HEK293T (cell line): Measurements from ENCODE around the gene ICA1.

Experiments
- CTCF ChIA-PET: fragments of 350-600 bp; formaldehyde crosslinking; extraction: SDS; loops from one replicate; lab custom pipeline; 2021; ENCODE audit warnings: antibody characterized with exemption, inconsistent platforms; lab: Yijun Ruan, JAX
- POLR2A ChIA-PET: fragments of 350-600 bp; formaldehyde crosslinking; extraction: SDS; loops from one replicate; lab custom pipeline; 2020; ENCODE audit warnings: antibody characterized with exemption, inconsistent platforms; lab: Yijun Ruan, JAX
- DNase-seq: peaks from one replicate; pipeline ENCODE4 v3.0.0; 2012; ENCODE audit warnings: mixed read lengths; ENCODE audit errors: extremely low spot score
- ARNT ChIP-seq: fragments of 450-650 bp; IDR thresholded peaks from 2 replicates; pipeline ENCODE4 v1.6.1; 2017; ENCODE audit warnings: mild to moderate bottlenecking
- BHLHE40 ChIP-seq: fragments of 450-650 bp; IDR thresholded peaks from 2 replicates; pipeline ENCODE4 v1.6.1; 2016; ENCODE audit warnings: mild to moderate bottlenecking, moderate library complexity, borderline replicate concordance
- CTBP1 ChIP-seq: fragments of 450-650 bp; IDR thresholded peaks from 2 replicates; pipeline ENCODE4 v1.6.1; 2016; ENCODE audit warnings: borderline replicate concordance
- ELF4 ChIP-seq: fragments of 450-650 bp; IDR thresholded peaks from 2 replicates; pipeline ENCODE4 v1.6.1; 2017; ENCODE audit warnings: antibody characterized with exemption
- FOXA1 ChIP-seq: fragments of 450-650 bp; IDR thresholded peaks from 2 replicates; pipeline ENCODE4 v1.6.1; 2016; ENCODE audit warnings: mild to moderate bottlenecking
- FOXK2 ChIP-seq: fragments of 450-650 bp; IDR thresholded peaks from 2 replicates; pipeline ENCODE4 v1.6.1; 2016; ENCODE audit warnings: mild to moderate bottlenecking
- FOXM1 ChIP-seq: fragments of 450-650 bp; IDR thresholded peaks from 2 replicates; pipeline ENCODE4 v1.6.1; 2017; ENCODE audit warnings: mild to moderate bottlenecking, borderline replicate concordance
- HDGF ChIP-seq: fragments of 450-650 bp; IDR thresholded peaks from 2 replicates; pipeline ENCODE4 v1.6.1; 2017; ENCODE audit warnings: antibody characterized with exemption, borderline replicate concordance
- L3MBTL2 ChIP-seq: fragments of 450-650 bp; conservative IDR thresholded peaks from 2 replicates; pipeline ENCODE4 v1.6.1; 2016; ENCODE audit warnings: mild to moderate bottlenecking
- LEF1 ChIP-seq: fragments of 450-650 bp; IDR thresholded peaks from 2 replicates; pipeline ENCODE4 v1.6.1; 2017; ENCODE audit warnings: mild to moderate bottlenecking, borderline replicate concordance
- NFRKB ChIP-seq: fragments of 450-650 bp; IDR thresholded peaks from 2 replicates; pipeline ENCODE4 v1.6.1; 2016; ENCODE audit warnings: mild to moderate bottlenecking, moderate library complexity
- SP1 ChIP-seq: fragments of 450-650 bp; IDR thresholded peaks from 2 replicates; pipeline ENCODE4 v1.6.1; 2017
- SUZ12 ChIP-seq: fragments of 450-650 bp; IDR thresholded peaks from 2 replicates; pipeline ENCODE4 v1.6.1; 2016; ENCODE audit warnings: mild to moderate bottlenecking
- TARDBP ChIP-seq: fragments of 450-650 bp; IDR thresholded peaks from 2 replicates; pipeline ENCODE4 v1.6.1; 2016
- ZNF384 ChIP-seq: fragments of 450-650 bp; IDR thresholded peaks from 2 replicates; pipeline ENCODE4 v1.6.1; 2016
- TF ChIP-seq, protein P1 (sequence below): fragments of 450-650 bp; IDR thresholded peaks from 2 replicates; pipeline ENCODE4 v1.6.1; 2016

ICA1 gene

DNA sequence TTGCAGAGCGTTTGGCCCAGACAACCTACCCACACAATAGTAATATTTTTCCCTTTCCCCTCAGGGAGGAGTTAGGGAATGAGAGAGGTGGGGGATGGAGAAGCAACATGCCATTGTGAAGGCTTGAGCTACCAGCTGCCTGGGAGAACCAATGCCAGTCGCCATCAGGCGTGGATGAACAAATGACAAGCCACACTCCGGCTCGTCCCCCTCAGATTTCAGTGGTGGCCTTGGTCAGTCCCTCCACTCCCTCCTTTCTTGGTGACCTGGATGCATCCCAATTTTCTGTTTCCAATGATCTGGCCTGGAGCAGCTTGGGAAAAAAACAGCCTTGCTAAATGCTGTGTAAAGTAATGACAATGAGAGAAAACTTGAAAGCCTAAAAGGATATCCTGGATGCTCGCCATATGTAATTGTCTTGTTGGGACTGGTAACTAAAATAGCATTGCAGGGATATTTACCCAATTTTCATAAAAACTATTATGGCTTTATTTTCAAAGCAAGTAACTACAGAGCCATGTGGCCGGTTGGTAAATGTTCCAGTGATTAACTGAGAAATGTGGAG lies 110.7 kb downstream of the ICA1 start:
- no peak for TF ChIP-seq ZNF384
- DNase-seq, result no peak
- ChIA-PET POLR2A (no interaction called here), CTCF (no interaction called here)

DNA sequence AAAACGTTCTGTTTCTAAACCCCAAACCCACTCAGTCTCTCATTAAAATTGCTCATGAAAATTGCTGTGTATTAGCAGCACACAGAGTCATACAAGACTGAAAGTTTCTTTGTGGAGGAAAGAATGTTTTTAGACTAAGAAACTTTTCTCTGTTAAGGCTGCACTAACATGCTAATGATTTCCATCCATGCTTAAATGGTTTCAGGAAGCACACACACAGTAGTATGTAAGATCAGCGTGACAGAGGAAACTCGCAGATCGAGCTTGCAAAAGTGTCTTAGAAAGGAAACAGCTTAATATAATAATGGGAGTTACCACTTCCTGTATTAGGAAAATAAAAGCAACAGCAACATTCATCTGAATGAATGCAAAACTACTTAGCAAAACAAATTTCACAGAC lies 112.7 kb downstream of the ICA1 start:
- POLR2A ChIA-PET, result no interaction called here
- DNase-seq, result no peak
- TF ChIP-seq SUZ12 (no peak), CTBP1 (no peak), NFRKB (no peak), LEF1 (no peak), ARNT (no peak), HDGF (no peak), ZNF384 (no peak), SP1 (no peak), BHLHE40 (no peak), FOXM1 (no peak), L3MBTL2 (no peak)
- TF ChIP-seq, protein P1, sequence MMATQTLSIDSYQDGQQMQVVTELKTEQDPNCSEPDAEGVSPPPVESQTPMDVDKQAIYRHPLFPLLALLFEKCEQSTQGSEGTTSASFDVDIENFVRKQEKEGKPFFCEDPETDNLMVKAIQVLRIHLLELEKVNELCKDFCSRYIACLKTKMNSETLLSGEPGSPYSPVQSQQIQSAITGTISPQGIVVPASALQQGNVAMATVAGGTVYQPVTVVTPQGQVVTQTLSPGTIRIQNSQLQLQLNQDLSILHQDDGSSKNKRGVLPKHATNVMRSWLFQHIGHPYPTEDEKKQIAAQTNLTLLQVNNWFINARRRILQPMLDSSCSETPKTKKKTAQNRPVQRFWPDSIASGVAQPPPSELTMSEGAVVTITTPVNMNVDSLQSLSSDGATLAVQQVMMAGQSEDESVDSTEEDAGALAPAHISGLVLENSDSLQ, result no peak
- CTCF ChIA-PET, result no interaction called here

DNA sequence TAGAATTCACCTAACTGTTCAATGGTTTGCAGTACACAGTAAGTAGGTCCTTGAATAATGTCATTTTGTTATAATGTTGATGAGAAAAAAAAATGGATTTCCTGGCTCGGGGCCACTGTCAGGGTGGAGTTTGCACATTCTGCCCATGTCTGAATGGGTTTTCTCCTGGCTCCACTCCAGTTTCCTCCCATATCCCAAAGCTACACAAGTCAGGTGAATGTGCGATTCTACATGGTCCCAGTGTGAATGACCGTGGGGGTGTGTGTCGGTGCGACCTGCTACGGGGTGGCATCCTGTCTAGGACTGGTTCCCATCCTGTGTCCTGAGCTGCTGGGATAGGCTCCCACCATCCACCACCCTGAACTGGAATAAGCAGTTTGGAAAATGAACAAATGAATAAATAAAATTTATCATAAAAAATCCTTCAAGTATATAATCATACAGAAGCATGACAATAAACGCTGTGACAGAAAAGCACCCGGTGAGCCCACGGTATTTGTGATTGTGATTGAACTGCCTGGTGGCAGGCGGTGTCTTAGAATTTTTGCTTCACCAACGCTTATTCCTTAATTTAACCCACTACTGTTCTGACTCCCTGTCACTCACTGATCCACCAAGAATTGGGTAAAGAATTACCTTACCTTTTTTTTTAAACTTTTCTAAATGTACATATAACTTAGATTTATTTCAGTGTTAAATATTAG lies 114.1 kb downstream of the ICA1 start:
- ChIA-PET POLR2A (no interaction called here), CTCF (no interaction called here)
- DNase-seq, result no peak
- TF ChIP-seq ZNF384, result no peak
- TF ChIP-seq L3MBTL2, result no peak
- TF ChIP-seq ELF4, result no peak
- TF ChIP-seq BHLHE40, result no peak
- no peak for TF ChIP-seq FOXM1
- TF ChIP-seq SUZ12, result no peak
- no peak for TF ChIP-seq NFRKB

DNA sequence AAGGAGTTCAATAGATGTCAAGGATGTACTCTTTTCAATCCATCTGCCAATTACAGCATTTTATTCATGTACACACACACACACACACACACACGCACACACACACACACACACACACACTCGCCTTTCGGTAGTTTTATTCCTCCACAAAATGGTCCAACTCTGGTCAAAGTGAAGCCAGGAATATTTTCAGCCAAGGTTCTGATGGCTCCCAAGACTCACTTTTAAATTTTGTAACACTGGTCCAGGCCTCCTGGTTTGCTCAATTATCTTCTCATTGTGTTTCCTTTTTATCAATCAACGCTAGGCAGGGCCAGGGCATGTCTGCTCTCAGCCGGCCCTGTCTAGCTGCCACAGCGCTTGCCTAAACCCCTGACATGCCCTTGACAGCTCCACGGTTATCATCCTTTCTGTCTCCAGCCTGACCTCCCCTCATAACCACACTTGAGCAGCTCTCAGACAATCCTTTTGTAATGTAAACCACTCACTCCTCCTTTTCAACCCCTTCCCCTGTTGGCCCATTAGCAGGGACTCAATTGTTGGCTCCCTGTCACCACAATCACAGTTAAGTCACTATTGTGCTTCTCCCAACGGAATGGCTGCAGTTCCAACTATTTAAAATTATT lies 115.1 kb downstream of the ICA1 start:
- POLR2A ChIA-PET, result no interaction called here
- TF ChIP-seq SP1, result no peak
- no peak for TF ChIP-seq FOXM1
- TF ChIP-seq ZNF384, result no peak
- TF ChIP-seq TARDBP, result no peak
- no peak for TF ChIP-seq LEF1
- TF ChIP-seq NFRKB, result no peak
- TF ChIP-seq ELF4, result no peak
- TF ChIP-seq BHLHE40, result no peak
- TF ChIP-seq SUZ12, result no peak
- TF ChIP-seq L3MBTL2, result no peak
- no peak for TF ChIP-seq CTBP1

DNA sequence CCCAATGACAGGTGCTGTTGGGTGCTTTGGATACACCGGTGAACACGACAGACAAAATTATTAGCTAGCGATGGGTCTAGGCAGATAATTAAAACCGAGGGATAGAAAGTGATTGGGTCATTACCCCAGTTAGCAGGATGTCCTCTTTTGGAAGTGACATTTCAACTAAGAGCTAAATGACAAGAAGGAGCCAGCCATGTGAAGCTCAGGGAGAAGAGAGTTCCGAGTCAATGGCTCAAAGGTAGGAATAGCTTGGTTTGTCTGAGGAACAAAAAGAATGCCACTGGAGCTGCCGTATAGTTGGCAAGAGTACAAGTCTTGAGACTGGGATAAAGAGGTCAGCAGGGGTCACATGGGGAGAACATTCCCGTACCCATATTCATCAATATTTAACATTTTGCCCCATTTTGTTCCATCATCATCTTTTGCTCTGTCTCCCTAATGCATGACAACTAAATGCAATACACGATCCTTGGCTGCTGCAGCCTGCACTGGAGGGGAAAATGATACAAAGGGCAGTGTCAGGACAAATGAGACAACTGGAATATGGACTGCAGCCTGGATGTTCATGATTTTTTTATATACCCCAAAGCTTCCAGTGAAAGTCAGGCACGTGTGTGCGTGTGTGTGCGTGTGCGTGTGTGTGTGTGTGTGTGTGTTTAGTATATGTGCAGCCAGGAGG lies 115.7 kb downstream of the ICA1 start:
- DNase-seq, result no peak
- TF ChIP-seq BHLHE40 (no peak), FOXA1 (no peak)
- ChIA-PET CTCF (no interaction called here), POLR2A (no interaction called here)

More for the DNA sequence above, 115.1 kb downstream of the ICA1 start:
- CTCF ChIA-PET, result no interaction called here
- no peak for DNase-seq

- ChIA-PET CTCF (no interaction called here), POLR2A (no interaction called here)
- no peak for TF ChIP-seq ELF4
- TF ChIP-seq NFRKB, result no peak
- no peak for TF ChIP-seq SP1
- no peak for TF ChIP-seq ARNT
- TF ChIP-seq SUZ12, result no peak
- TF ChIP-seq L3MBTL2, result no peak
- TF ChIP-seq CTBP1, result no peak
- TF ChIP-seq, protein P1, result no peak
- TF ChIP-seq ZNF384, result no peak
- TF ChIP-seq FOXK2, result no peak
- TF ChIP-seq FOXA1, result no peak
- no peak for TF ChIP-seq BHLHE40
- no peak for TF ChIP-seq TARDBP
- no peak for TF ChIP-seq FOXM1
- no peak for TF ChIP-seq HDGF
- TF ChIP-seq LEF1, result no peak
- no peak for DNase-seq
Measured at GRCh38 chr7:8144856-8145255, 117.1 kb downstream of the ICA1 start.
